Endothelial cell (in vitro differentiated cells): ENCODE results near the gene AGBL3. TPM values are rescaled to one million over a fixed set of nuclear protein-coding genes. Genes with fewer than 3 reads are reported as not detected.

Experiments
- DNase-seq: peaks from one replicate; pipeline ENCODE4 v3.0.0; 2021; ENCODE audit warnings: low spot score
- H3K27ac Mint-ChIP-seq: one replicate; pipeline ENCODE4 v1.8.0; 2021; ENCODE audit warnings: mixed read lengths, inconsistent platforms; ENCODE audit not compliant: unreplicated experiment
- H3K27me3 Mint-ChIP-seq: one replicate; pipeline ENCODE4 v1.8.0; 2021; ENCODE audit warnings: mild to moderate bottlenecking, moderate library complexity, mixed read lengths, inconsistent platforms; ENCODE audit not compliant: unreplicated experiment
- H3K36me3 Mint-ChIP-seq: one replicate; pipeline ENCODE4 v1.8.0; 2021; ENCODE audit warnings: mild to moderate bottlenecking, low read depth, mixed read lengths, inconsistent platforms; ENCODE audit not compliant: unreplicated experiment
- H3K4me1 Mint-ChIP-seq: one replicate; pipeline ENCODE4 v1.8.0; 2021; ENCODE audit warnings: mild to moderate bottlenecking, mixed read lengths, inconsistent platforms; ENCODE audit not compliant: unreplicated experiment
- H3K4me3 Mint-ChIP-seq: one replicate; pipeline ENCODE4 v1.8.0; 2021; ENCODE audit warnings: mild to moderate bottlenecking, mixed read lengths, inconsistent platforms; ENCODE audit not compliant: unreplicated experiment
- H3K9me3 Mint-ChIP-seq: one replicate; pipeline ENCODE4 v1.8.0; 2021; ENCODE audit warnings: mixed read lengths, inconsistent platforms; ENCODE audit not compliant: unreplicated experiment
- CTCF ChIP-seq: fragments of 200-600 bp; sonication (generic); IDR thresholded peaks from one replicate; pipeline ENCODE4 v1.5.0; 2021; ENCODE audit warnings: antibody characterized with exemption; ENCODE audit not compliant: unreplicated experiment
- total RNA-seq: library from RNA; stranded (reverse); fragmentation: NEBNext Ultra II Directional; extraction: Animal tissue kit (Norgen Biotek cat#: 25700); gene quantifications from one replicate; pipeline ENCODE4 v1.2.1, GENCODE V29; 2021; ENCODE audit not compliant: unreplicated experiment

AGBL3 gene
- total RNA-seq, 1 donor from 2014 or later: 3.0 TPM

GRCh38 chr7:135147341-135147898, 161.1 kb downstream of the AGBL3 start:
- no peak for TF ChIP-seq CTCF
- H3K27ac Mint-ChIP-seq: no peak overlapping the region
- DNase-seq: no peak
- H3K36me3 Mint-ChIP-seq: no peaks in the 10 kb centered on the region
- H3K9me3 Mint-ChIP-seq: no peaks in the 10 kb centered on the region
- H3K4me3 Mint-ChIP-seq: no peak overlapping the region
- H3K27me3 Mint-ChIP-seq: no peaks in the 10 kb centered on the region
- peaks cover 6% of the 10 kb centered on the region for H3K4me1 Mint-ChIP-seq

- Mint-ChIP-seq H3K27ac (no peak within 1 kb of the TSS), H3K4me1 (peaks cover 6% of the 10 kb centered on the region), H3K9me3 (no peaks in the 10 kb centered on the region), H3K36me3 (peaks cover 3% of the 10 kb centered on the region), H3K4me3 (no peak within 1 kb of the TSS), H3K27me3 (peaks cover 3% of the 10 kb centered on the region)
- TF ChIP-seq CTCF: no peak
- DNase-seq: no peak
These were observed 161.8 kb downstream of the AGBL3 start, which contains the start of gene TMEM140 for GRCh38 chr7:135147899-135148721. Gene TMEM140, plus strand, starts transcription at chr7:135148072. Its CDS starts 16,370 bp downstream, at chr7:135164442.

- Mint-ChIP-seq H3K27ac (no peak overlapping the region), H3K27me3 (peaks cover 3% of the 10 kb centered on the region), H3K4me1 (peaks cover 6% of the 10 kb centered on the region), H3K4me3 (no peak overlapping the region), H3K9me3 (peaks cover 5% of the 10 kb centered on the region), H3K36me3 (peaks cover 3% of the 10 kb centered on the region)
- TF ChIP-seq CTCF: no peak
- no peak for DNase-seq
These were observed 163.9 kb downstream of the AGBL3 start for GRCh38 chr7:135150072-135150782.

- Mint-ChIP-seq H3K36me3 (peaks cover 3% of the 10 kb centered on the region), H3K4me1 (peaks cover 6% of the 10 kb centered on the region), H3K4me3 (no peak overlapping the region), H3K9me3 (peaks cover 5% of the 10 kb centered on the region), H3K27me3 (peaks cover 3% of the 10 kb centered on the region), H3K27ac (no peak overlapping the region)
- no peak for TF ChIP-seq CTCF
- no peak for DNase-seq
These were observed 164.8 kb downstream of the AGBL3 start for GRCh38 chr7:135151132-135151531.

- Mint-ChIP-seq H3K27ac (no peak overlapping the region), H3K9me3 (peaks cover 5% of the 10 kb centered on the region), H3K27me3 (peaks cover 3% of the 10 kb centered on the region), H3K4me3 (no peak overlapping the region), H3K4me1 (peaks cover 6% of the 10 kb centered on the region), H3K36me3 (peaks cover 3% of the 10 kb centered on the region)
- TF ChIP-seq CTCF: no peak
- no peak for DNase-seq
These were observed 165.2 kb downstream of the AGBL3 start for GRCh38 chr7:135151533-135151932.
